B cell (primary cell): ENCODE results near the gene CPNE5.

Experiments
- EZH2 ChIP-seq: IDR thresholded peaks from 2 replicates; pipeline ENCODE4 v1.6.1; 2012; ENCODE audit warnings: borderline replicate concordance, low read depth, mild to moderate bottlenecking, moderate library complexity, low read length; ENCODE audit not compliant: insufficient read depth, poor library complexity, severe bottlenecking
- TF ChIP-seq, protein P1 (sequence below): fragments of 200-600 bp; IDR thresholded peaks from one replicate; pipeline ENCODE4 v1.8.0; 2022; ENCODE audit warnings: antibody characterized with exemption, mild to moderate bottlenecking

DNA sequence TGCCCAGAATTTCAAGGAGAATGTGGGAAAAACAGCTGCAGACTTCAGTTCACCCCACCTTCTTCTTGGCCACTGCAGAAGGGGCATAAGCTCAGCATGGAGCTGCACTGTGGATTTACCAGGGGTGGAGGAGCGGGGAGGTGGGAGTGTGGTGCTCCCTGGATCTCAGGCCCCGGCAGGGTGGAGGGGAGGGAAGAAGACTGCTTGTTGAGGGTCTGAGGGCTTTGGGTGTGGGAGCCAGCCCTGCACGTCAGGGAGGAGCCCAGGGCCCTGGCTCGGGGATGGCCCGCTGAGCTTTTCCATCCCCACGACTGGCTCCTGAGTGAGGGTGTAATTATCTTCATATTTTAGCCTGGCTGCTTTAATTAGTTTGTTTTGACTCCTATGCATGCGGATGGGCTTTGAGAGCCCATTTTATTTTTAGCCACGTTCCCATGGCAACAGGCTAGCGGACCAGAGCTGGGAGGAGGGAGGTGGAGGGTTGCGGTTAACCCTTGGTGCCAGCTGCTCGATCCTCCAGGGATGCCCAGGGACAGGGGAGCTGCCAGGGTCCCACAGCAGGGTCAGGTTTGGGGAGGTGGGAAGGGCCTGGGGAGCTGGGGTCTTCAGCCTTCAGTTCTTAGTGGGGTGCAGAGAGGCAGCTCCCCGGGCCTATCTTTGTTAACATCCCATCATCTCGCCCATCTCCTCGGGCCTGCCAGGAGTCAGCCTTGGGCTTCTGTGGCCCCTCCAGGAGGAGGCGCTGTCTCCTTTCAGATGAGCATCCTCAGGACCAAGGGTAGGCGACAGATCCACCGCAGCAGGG, 73.4 kb downstream of the CPNE5 start:
- TF ChIP-seq, protein P1, sequence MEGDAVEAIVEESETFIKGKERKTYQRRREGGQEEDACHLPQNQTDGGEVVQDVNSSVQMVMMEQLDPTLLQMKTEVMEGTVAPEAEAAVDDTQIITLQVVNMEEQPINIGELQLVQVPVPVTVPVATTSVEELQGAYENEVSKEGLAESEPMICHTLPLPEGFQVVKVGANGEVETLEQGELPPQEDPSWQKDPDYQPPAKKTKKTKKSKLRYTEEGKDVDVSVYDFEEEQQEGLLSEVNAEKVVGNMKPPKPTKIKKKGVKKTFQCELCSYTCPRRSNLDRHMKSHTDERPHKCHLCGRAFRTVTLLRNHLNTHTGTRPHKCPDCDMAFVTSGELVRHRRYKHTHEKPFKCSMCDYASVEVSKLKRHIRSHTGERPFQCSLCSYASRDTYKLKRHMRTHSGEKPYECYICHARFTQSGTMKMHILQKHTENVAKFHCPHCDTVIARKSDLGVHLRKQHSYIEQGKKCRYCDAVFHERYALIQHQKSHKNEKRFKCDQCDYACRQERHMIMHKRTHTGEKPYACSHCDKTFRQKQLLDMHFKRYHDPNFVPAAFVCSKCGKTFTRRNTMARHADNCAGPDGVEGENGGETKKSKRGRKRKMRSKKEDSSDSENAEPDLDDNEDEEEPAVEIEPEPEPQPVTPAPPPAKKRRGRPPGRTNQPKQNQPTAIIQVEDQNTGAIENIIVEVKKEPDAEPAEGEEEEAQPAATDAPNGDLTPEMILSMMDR: peak; percentile 92
- no peak for TF ChIP-seq EZH2
